ENCODE measurements around the gene EBP. TPM values are rescaled to one million over a fixed set of nuclear protein-coding genes. Genes with fewer than 3 reads are reported as not detected.

Gene EBP
- total and polyA plus RNA-seq, 9 of the 15 experiments (the other 6 are each of a cell fraction or from before 2014, with no cell fraction given), result 228 to 987 (median 274) TPM

DNA sequence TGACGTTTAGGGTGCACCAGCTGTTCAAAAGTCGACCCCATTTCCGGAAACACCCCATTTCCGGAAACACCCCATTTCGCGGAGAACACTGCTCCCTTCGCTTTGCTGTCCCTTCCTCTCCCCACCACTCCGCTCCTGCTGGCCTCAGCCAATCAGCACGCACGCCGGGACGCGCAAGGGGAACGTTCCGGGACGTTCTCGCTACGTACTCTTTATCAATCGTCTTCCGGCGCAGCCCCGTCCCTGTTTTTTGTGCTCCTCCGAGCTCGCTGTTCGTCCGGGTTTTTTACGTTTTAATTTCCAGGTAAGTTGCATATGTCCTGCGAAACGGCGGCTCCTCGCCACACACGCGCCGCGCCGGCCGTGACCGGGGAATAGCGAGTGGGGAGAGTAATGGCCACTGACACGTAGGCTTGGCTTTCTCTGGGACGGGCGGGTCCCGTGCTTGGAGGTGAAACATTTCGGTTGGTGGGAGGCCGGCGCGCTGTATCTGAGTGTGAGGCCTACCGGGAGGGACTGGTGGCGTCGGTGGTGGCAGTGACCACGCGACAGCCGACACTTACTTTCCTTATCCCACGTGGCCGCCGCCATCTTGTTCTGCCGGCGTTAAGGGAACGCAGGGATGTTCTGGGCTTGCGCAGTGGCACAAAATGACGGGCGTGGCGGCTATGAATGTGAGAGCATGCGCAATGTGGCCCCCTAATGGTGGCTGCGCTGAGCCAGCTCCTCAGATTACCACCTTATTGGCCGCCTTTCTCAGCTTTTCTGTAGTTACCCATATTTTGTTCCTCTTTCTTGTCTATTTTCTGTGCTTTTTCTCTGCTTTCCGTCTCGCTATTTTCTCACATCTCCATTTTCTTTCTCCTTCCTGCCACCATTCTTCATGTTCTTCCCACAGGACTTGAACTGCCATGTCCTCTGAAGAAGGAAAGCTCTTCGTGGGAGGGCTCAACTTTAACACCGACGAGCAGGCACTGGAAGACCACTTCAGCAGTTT, 53.0 kb downstream of the EBP start, which contains the start of gene RBM3 (continued):
- TF ChIP-seq, protein P1, sequence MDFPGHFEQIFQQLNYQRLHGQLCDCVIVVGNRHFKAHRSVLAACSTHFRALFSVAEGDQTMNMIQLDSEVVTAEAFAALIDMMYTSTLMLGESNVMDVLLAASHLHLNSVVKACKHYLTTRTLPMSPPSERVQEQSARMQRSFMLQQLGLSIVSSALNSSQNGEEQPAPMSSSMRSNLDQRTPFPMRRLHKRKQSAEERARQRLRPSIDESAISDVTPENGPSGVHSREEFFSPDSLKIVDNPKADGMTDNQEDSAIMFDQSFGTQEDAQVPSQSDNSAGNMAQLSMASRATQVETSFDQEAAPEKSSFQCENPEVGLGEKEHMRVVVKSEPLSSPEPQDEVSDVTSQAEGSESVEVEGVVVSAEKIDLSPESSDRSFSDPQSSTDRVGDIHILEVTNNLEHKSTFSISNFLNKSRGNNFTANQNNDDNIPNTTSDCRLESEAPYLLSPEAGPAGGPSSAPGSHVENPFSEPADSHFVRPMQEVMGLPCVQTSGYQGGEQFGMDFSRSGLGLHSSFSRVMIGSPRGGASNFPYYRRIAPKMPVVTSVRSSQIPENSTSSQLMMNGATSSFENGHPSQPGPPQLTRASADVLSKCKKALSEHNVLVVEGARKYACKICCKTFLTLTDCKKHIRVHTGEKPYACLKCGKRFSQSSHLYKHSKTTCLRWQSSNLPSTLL (IDR thresholded peaks at IDR 0.05), result no peak
- TF ChIP-seq, protein P2, sequence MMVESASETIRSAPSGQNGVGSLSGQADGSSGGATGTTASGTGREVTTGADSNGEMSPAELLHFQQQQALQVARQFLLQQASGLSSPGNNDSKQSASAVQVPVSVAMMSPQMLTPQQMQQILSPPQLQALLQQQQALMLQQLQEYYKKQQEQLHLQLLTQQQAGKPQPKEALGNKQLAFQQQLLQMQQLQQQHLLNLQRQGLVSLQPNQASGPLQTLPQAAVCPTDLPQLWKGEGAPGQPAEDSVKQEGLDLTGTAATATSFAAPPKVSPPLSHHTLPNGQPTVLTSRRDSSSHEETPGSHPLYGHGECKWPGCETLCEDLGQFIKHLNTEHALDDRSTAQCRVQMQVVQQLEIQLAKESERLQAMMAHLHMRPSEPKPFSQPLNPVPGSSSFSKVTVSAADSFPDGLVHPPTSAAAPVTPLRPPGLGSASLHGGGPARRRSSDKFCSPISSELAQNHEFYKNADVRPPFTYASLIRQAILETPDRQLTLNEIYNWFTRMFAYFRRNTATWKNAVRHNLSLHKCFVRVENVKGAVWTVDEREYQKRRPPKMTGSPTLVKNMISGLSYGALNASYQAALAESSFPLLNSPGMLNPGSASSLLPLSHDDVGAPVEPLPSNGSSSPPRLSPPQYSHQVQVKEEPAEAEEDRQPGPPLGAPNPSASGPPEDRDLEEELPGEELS (CRISPR knock-in tag; IDR thresholded peaks at IDR 0.05; ENCODE audit: borderline replicate concordance), result no peak
- TF ChIP-seq CEBPB (tag; IDR thresholded peaks at IDR 0.05) (no peak), GTF2F1 (IDR thresholded peaks at IDR 0.05; ENCODE audit: low read depth, low read length) (no peak), PCBP1 (IDR thresholded peaks at IDR 0.05; ENCODE audit: low read depth, low read length, poor library complexity, severe bottlenecking) (peak; percentile 48), ETS2 (tag; IDR thresholded peaks at IDR 0.05; ENCODE audit: borderline replicate concordance, poor library complexity, severe bottlenecking) (no peak), NFE2L1 (tag; IDR thresholded peaks at IDR 0.05; ENCODE audit: borderline replicate concordance, low read depth) (no peak), ZNF316 (IDR thresholded peaks at IDR 0.05) (no peak), CBFA2T3 (IDR thresholded peaks at IDR 0.05) (no peak), MCM5 (IDR thresholded peaks at IDR 0.05; ENCODE audit: low read depth) (no peak), PURB (CRISPR knock-in tag; IDR thresholded peaks at IDR 0.05; ENCODE audit: low read depth) (no peak), ETV5 (CRISPR knock-in tag; IDR thresholded peaks at IDR 0.05; ENCODE audit: low read depth) (peak; percentile 73), STAT5A (IDR thresholded peaks at IDR 0.05; ENCODE audit: borderline replicate concordance, low read length) (peak; percentile 9; the same call in 1 of the 2 replicates), MEIS2 (IDR thresholded peaks at IDR 0.05; ENCODE audit: partially characterized antibody) (peak; percentile 57), RFX1 (IDR thresholded peaks at IDR 0.05) (0 out of 2 replicates have a peak, but pooled peaks have one; percentile 26), RBM39 (optimal IDR thresholded peaks at IDR 0.05; ENCODE audit: low read depth, low read length) (no peak), RBM22 (IDR thresholded peaks at IDR 0.05; ENCODE audit: low read depth, low read length, poor library complexity, severe bottlenecking) (peak; percentile 76), ATF7 (IDR thresholded peaks at IDR 0.05) (peak; percentile 65; the same call in 1 of the 2 replicates), ESRRB (CRISPR knock-in tag; IDR thresholded peaks at IDR 0.05; ENCODE audit: borderline replicate concordance) (no peak), ZNF695 (CRISPR knock-in tag; IDR thresholded peaks at IDR 0.05) (no peak), SNAPC5 (CRISPR knock-in tag; IDR thresholded peaks at IDR 0.05) (no peak), SETDB1 (IDR thresholded peaks at IDR 0.05; ENCODE audit: low read length) (no peak)
- TF ChIP-seq, protein P3, sequence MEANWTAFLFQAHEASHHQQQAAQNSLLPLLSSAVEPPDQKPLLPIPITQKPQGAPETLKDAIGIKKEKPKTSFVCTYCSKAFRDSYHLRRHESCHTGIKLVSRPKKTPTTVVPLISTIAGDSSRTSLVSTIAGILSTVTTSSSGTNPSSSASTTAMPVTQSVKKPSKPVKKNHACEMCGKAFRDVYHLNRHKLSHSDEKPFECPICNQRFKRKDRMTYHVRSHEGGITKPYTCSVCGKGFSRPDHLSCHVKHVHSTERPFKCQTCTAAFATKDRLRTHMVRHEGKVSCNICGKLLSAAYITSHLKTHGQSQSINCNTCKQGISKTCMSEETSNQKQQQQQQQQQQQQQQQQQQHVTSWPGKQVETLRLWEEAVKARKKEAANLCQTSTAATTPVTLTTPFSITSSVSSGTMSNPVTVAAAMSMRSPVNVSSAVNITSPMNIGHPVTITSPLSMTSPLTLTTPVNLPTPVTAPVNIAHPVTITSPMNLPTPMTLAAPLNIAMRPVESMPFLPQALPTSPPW (CRISPR knock-in tag; IDR thresholded peaks at IDR 0.05), result peak; percentile 85
